Right lobe of liver (tissue), 6 donors: ENCODE results near the gene JAK3. TPM values are rescaled to one million over a fixed set of nuclear protein-coding genes. Genes with fewer than 3 reads are reported as not detected.
A peak's percentile ranks its signal among the peaks of the same experiment; 100 is the strongest.

Experiments
- ATAC-seq, 4 donors: fragments of 200-7000 bp; cut with Tn5 transposase; one replicate each; pipeline ENCODE4 v1.9.1; 2020; ENCODE audit warnings: mild to moderate bottlenecking in 4 of 4, moderate library complexity in 4 of 4
- DNase-seq, 3 donors: peaks; one replicate each; pipeline ENCODE4 v3.0.0-alpha.2; 2020
- H3K27ac ChIP-seq, 3 donors: fragments of 200-600 bp; one replicate each; pipeline ENCODE4 v1.8.0; 2022
- H3K27me3 ChIP-seq, 2 donors: fragments of 200-600 bp; one replicate each; pipeline ENCODE4 v1.8.0; 2022
- H3K36me3 ChIP-seq, 4 donors: fragments of 200-600 bp; sonication (generic) in 1 of 4; one replicate each; pipeline versions ENCODE4 v1.5.1 to v1.8.0; 2017 to 2022; ENCODE audit warnings: control low read depth in 1 of 4
- H3K4me1 ChIP-seq, 4 donors: fragments of 200-600 bp; sonication (generic) in 1 of 4; one replicate each; pipeline versions ENCODE4 v1.5.1 to v1.8.0; 2017 to 2022; ENCODE audit warnings: control low read depth in 1 of 4
- H3K4me3 ChIP-seq, 3 donors: fragments of 200-600 bp; one replicate each; pipeline ENCODE4 v1.8.0; 2022
- H3K9me3 ChIP-seq, 4 donors: fragments of 200-600 bp; sonication (generic) in 1 of 4; one replicate each; pipeline versions ENCODE4 v1.5.1 to v1.8.0; 2017 to 2022; ENCODE audit warnings: control low read depth in 1 of 4
- CTCF ChIP-seq, 4 donors: fragments of 200-600 bp in 3 of 4; fragments of 450-650 bp in 1 of 4; IDR thresholded peaks; one replicate each; pipeline versions ENCODE4 v1.5.1 to v1.8.0; 2016 to 2022; ENCODE audit warnings: antibody characterized with exemption in 4 of 4, mild to moderate bottlenecking in 2 of 4
- POLR2A ChIP-seq: fragments of 450-650 bp; IDR thresholded peaks from one replicate; pipeline ENCODE4 v1.6.1; 2017; ENCODE audit warnings: antibody characterized with exemption, mild to moderate bottlenecking
- WGBS: methylation state at CpG from one replicate; pipeline ENCODE4 v1.1.6; 2018; ENCODE audit warnings: low coverage, low lambda C conversion rate; ENCODE audit not compliant: insufficient coverage; ENCODE audit errors: missing lambda C conversion rate; 5-methylcytosine and 5-hydroxymethylcytosine counted together
- intact Hi-C, 2 donors: fragments of 100-400 bp; cut with DNase I; formaldehyde crosslinking; loops; one replicate each; pipeline versions ENCODE4 v1.11.2 to v1.14.1; 2022
- total RNA-seq, 6 experiments: library from RNA; depleted of rRNA in 2 of 6; stranded (reverse); fragments of >200 nt in 2 of 6; fragmentation: NEBNext Ultra II Directional in 3 of 6; extraction: Animal tissue kit (Norgen Biotek cat#: 25700) in 3 of 6; gene quantifications; one replicate each; pipeline versions ENCODE4 v1.1.0 to v1.2.4, GENCODE V29; 2016 to 2023
- donor health status: DM: no; HTN: yes; CAD: no.
- donor health status: DM: no; HTN: no; CAD: no.
- donor health status: DM: no; HTN: no; CAD: no.
- donor health status: DM: no; HTN: yes; CAD: no.
- donor health status: DM: no; HTN: yes; CAD: no.

The JAK3 gene
- total RNA-seq, 6 experiments from 2014 or later, result 1.1 to 5.5 (median 2.3) TPM

DNA sequence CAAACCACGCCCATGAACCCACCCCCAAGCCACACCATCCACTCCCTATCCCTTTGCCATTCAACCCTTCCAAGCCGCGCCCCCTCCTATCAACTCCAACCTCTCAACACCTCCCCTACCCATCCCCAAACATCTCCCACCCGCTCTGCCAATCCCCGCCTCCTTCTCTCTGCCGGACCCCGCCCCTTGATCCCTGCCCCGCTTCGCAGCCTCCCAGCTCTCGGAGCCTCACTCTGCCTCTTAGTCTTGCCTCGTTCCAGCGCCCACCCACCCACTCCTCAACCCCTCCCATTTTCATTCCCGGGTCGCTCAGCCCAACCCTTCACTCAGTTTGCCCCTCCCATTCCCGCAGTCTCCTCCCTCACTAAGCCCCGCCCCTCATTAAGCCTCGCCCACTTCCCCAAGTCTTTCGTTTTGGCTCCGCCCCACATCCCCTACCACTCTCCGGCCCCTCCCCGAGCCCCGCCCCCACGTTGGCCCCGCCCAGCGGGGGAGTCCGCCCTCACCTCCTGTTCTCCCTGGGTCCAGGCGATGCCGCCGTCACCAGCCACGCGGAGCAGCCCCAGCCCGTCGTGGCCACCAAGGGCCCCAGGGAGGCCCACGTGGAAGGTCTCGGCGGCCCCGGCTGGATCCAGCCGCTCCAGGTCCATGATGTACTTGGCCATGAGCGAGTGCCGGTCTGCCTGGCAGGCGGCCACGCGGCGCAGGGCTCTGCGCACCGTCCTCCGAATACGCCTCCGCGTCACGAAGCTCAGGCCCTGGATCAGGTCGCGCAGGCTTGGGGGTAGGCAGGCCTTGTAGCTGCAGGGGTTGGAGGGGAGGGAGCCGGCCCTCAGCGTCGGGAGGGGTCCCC, 5.7 kb downstream of the JAK3 start:
- DNase-seq (peak in 1 of 3 donors; percentile 76), ATAC-seq (peak; percentile 33 to 79 (median 58))
- Histone ChIP-seq H3K27me3 (no peaks in the 10 kb centered on the region), H3K4me1 (no peaks in the 10 kb centered on the region), H3K9me3 (no peaks in the 10 kb centered on the region), H3K4me3 (no peak overlapping the region), H3K36me3 (no peaks in the 10 kb centered on the region), H3K27ac (no peak overlapping the region)
- intact Hi-C loops, result no loop called here
- TF ChIP-seq CTCF (IDR thresholded peaks at IDR 0.05) (no peak), POLR2A (no peak)
- 20% methylated on average over 43 of the region's 56 CpGs for WGBS

- Histone ChIP-seq H3K9me3 (no peaks in the 10 kb centered on the region), H3K27ac (no peak overlapping the region), H3K4me3 (no peak overlapping the region), H3K27me3 (no peaks in the 10 kb centered on the region), H3K36me3 (no peaks in the 10 kb centered on the region), H3K4me1 (no peaks in the 10 kb centered on the region)
- no peak for TF ChIP-seq POLR2A
- TF ChIP-seq CTCF (IDR thresholded peaks at IDR 0.05), result no peak
- intact Hi-C loops, result no loop called here
- peak in 1 of 4 donors; percentile 12 for ATAC-seq
- DNase-seq, result no peak
- WGBS, result 17% methylated on average over 1 of the region's 30 CpGs
Measured at GRCh38 chr19:17841371-17841809, 6.4 kb downstream of the JAK3 start.

DNA sequence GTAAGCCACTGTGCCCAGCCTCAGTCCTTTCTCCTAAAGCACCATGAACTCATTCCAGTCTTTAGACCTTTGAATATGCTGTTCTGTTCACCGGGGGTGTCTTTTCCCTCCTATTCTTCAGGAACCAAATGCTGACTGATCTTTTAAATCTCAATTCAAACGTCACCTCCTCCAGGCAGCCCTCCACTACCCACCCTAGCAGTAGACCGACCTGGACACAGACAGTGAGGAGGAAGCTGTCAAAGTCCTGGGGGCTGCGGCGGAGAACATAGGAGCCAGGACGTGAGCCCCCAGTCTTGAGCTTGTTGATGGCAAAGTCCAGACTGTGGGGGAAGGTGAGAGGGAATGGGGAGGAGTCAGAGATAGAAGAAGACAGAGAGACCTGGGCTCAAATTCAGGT, 7.8 kb downstream of the JAK3 start:
- TF ChIP-seq CTCF (IDR thresholded peaks at IDR 0.05) (no peak), POLR2A (no peak)
- ATAC-seq, result no peak
- 28% methylated on average over 3 of the region's 6 CpGs for WGBS
- no peak overlapping the region for H3K4me3 ChIP-seq
- intact Hi-C loops, result no loop called here
- no peak for DNase-seq
- H3K27ac ChIP-seq, result no peak overlapping the region
- no peaks in the 10 kb centered on the region for H3K36me3 ChIP-seq
- no peaks in the 10 kb centered on the region for H3K4me1 ChIP-seq
- no peaks in the 10 kb centered on the region for H3K9me3 ChIP-seq
- H3K27me3 ChIP-seq, result no peaks in the 10 kb centered on the region

DNA sequence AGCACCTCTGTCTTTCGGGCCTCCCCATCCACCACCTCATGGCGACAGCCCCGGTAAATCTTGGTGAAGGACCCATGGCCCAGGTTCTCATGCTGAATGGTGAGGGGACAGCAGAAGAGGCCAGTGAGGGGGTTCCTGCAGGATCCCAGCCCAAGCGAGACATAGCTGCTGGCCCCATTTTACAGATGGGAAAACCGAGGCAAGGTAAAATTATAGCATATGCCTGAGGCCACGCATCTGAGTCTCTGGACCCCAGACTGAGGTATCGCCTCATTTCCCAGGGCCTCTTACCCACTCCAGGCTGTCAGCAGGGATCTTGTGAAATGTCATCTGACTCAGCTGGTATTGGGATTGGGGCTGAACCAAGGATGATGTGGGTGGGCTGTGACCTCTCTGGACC, 9.8 kb downstream of the JAK3 start:
- intact Hi-C loops, result no loop called here
- TF ChIP-seq CTCF (IDR thresholded peaks at IDR 0.05) (no peak), POLR2A (no peak)
- Histone ChIP-seq H3K4me3 (no peak overlapping the region), H3K36me3 (no peaks in the 10 kb centered on the region), H3K27me3 (no peaks in the 10 kb centered on the region), H3K27ac (no peak overlapping the region), H3K4me1 (no peaks in the 10 kb centered on the region), H3K9me3 (no peaks in the 10 kb centered on the region)
- no peak for DNase-seq
- WGBS, result 86% methylated on average over 1 of the region's 7 CpGs
- no peak for ATAC-seq
